GM19324 (cell line): ENCODE data around the gene SDSL.

Source experiments
- ATAC-seq: cut with Tn5 transposase; IDR thresholded peaks from one replicate; pipeline ENCODE4 v1.9.1; 2021; ENCODE audit warnings: mild to moderate bottlenecking, moderate library complexity; ENCODE audit not compliant: unreplicated experiment, low FRiP score

SDSL gene

GRCh38 chr12:113422030-113422885 is at the start of gene SDSL:
TSS of gene SDSL (plus strand) at chr12:113422380. CDS start at chr12:113427983, 5,603 bp downstream.
- ATAC-seq, result peak; percentile 79

GRCh38 chr12:113373440-113373839 is 48.7 kb upstream of the SDSL start:
- no peak for ATAC-seq

- no peak for ATAC-seq
Measured at GRCh38 chr12:113373969-113374368, 48.2 kb upstream of the SDSL start.

- no peak for ATAC-seq
Measured at GRCh38 chr12:113374823-113375428, 47.3 kb upstream of the SDSL start.

- no peak for ATAC-seq
Measured at GRCh38 chr12:113378291-113378690, 43.9 kb upstream of the SDSL start.

GRCh38 chr12:113381220-113381619 is 41.0 kb upstream of the SDSL start:
- no peak for ATAC-seq

GRCh38 chr12:113382206-113382605 is 40.0 kb upstream of the SDSL start:
- ATAC-seq, result no peak

- no peak for ATAC-seq
Measured at GRCh38 chr12:113384778-113385177, 37.4 kb upstream of the SDSL start.

- no peak for ATAC-seq
Measured at GRCh38 chr12:113385282-113385882, 36.8 kb upstream of the SDSL start.

- no peak for ATAC-seq
Measured at GRCh38 chr12:113386866-113387566, 35.2 kb upstream of the SDSL start.

GRCh38 chr12:113387631-113388030 is 34.5 kb upstream of the SDSL start:
- ATAC-seq, result no peak

- no peak for ATAC-seq
Measured at GRCh38 chr12:113388351-113388750, 33.8 kb upstream of the SDSL start.

GRCh38 chr12:113390064-113391043 is 31.8 kb upstream of the SDSL start:
- no peak for ATAC-seq

- ATAC-seq, result no peak
Measured at GRCh38 chr12:113391145-113391544, 31.0 kb upstream of the SDSL start.

GRCh38 chr12:113391650-113392337 is 30.4 kb upstream of the SDSL start:
- no peak for ATAC-seq

GRCh38 chr12:113392520-113392919 is 29.7 kb upstream of the SDSL start:
- ATAC-seq, result no peak

- no peak for ATAC-seq
Measured at GRCh38 chr12:113392988-113393579, 29.1 kb upstream of the SDSL start.

- no peak for ATAC-seq
Measured at GRCh38 chr12:113393749-113394148, 28.4 kb upstream of the SDSL start.

GRCh38 chr12:113395119-113395518 is 27.1 kb upstream of the SDSL start:
- no peak for ATAC-seq
